HepG2 (cell line): ENCODE data around the gene POU2AF2. TPM values are rescaled to one million over a fixed set of nuclear protein-coding genes. Genes with fewer than 3 reads are reported as not detected.
A peak's percentile ranks its signal among the peaks of the same experiment; 100 is the strongest.

ENCODE experiments used
- ATAC-seq: fragments of 200-7000 bp; cut with Tn5 transposase; 3 replicates; pipeline ENCODE4 v1.9.1; 2020; ENCODE audit warnings: mild to moderate bottlenecking, moderate library complexity
- BruUV-seq: library from RNA; stranded (reverse); fragments of 400-500 nt; replicated peaks from 2 replicates; lab custom pipeline; 2021; lab: Mats Ljungman, UMichigan
- CTCF ChIA-PET: fragments of 300-600 bp; formaldehyde crosslinking; extraction: SDS; loops from one replicate; lab custom pipeline; 2021; ENCODE audit warnings: low total read pairs, inconsistent platforms, low intra/inter-chr PET ratio; lab: Yijun Ruan, JAX
- POLR2A ChIA-PET: fragments of 350-600 bp; sonication (Branson Sonifier 250); formaldehyde crosslinking; loops from one replicate; lab custom pipeline; 2020; ENCODE audit warnings: antibody characterized with exemption, inconsistent platforms; lab: Yijun Ruan, JAX
- DNase-seq: peaks from one replicate; pipeline ENCODE4 v3.0.0-alpha.2; 2015; ENCODE audit warnings: low spot score
- FAIRE-seq: peaks from 3 replicates; lab custom pipeline; 2011; peaks lifted over from hg19 to GRCh38; lab: Jason Lieb, UNC
- H2AFZ ChIP-seq: one replicate; pipeline ENCODE4 v1.6.1; 2011; ENCODE audit warnings: low read length, inconsistent platforms
- H3K27ac ChIP-seq: fragments of 300-600 bp; 3 replicates; pipeline ENCODE4 v1.8.0; 2011; ENCODE audit warnings: mixed run types, mild to moderate bottlenecking, mixed read lengths, low read length, inconsistent platforms; ENCODE audit not compliant: insufficient read depth; ENCODE audit errors: extremely low read length
- H3K27me3 ChIP-seq, 2 experiments: fragments of 200-600 bp in 1 of 2; 2 replicates in 1 of 2; 3 replicates in 1 of 2; pipeline versions ENCODE4 v1.6.0 to v1.8.0; 2011; ENCODE audit warnings: low read length in 2 of 2, mild to moderate bottlenecking in 2 of 2, moderate library complexity in 2 of 2, inconsistent platforms in 1 of 2; ENCODE audit not compliant: insufficient read depth in 2 of 2, control insufficient read depth in 1 of 2
- H3K36me3 ChIP-seq, 2 experiments: fragments of 200-600 bp in 1 of 2; replicated peaks in 1 of 2; 2 replicates in 1 of 2; 3 replicates in 1 of 2; pipeline versions ENCODE4 v1.5.1 to v1.8.0; 2011; ENCODE audit warnings: low read length in 2 of 2, inconsistent platforms in 1 of 2; ENCODE audit not compliant: insufficient read depth in 2 of 2, control insufficient read depth in 1 of 2
- H3K4me1 ChIP-seq: 2 replicates; pipeline ENCODE4 v1.5.1; 2012; ENCODE audit warnings: low read length, inconsistent platforms; ENCODE audit not compliant: insufficient read depth
- H3K4me2 ChIP-seq: 2 replicates; pipeline ENCODE4 v1.6.0; 2011; ENCODE audit warnings: low read depth, low read length, inconsistent platforms
- H3K4me3 ChIP-seq, 3 experiments: fragments of 200-600 bp in 1 of 3; sonication (generic), shearing (Covaris generic) in 1 of 3; replicated peaks in 1 of 3; 2 replicates each; pipeline ENCODE4 v1.5.1; 2011 to 2016; ENCODE audit warnings: low read length in 3 of 3, inconsistent platforms in 2 of 3, low read depth in 2 of 3, mild to moderate bottlenecking in 2 of 3, control low read depth in 1 of 3, mixed read lengths in 1 of 3; ENCODE audit not compliant: insufficient read depth in 1 of 3
- H3K79me2 ChIP-seq: one replicate; pipeline ENCODE4 v1.6.1; 2011; ENCODE audit warnings: low read length, inconsistent platforms; ENCODE audit not compliant: insufficient read depth
- H3K9ac ChIP-seq: 2 replicates; pipeline ENCODE4 v1.6.0; 2011; ENCODE audit warnings: mild to moderate bottlenecking, low read depth, low read length, inconsistent platforms; ENCODE audit not compliant: insufficient read depth
- H3K9me3 ChIP-seq: 2 replicates; pipeline ENCODE4 v1.5.1; 2012; ENCODE audit warnings: mild to moderate bottlenecking, low read length
- H4K20me1 ChIP-seq: 2 replicates; pipeline ENCODE4 v1.6.0; 2011; ENCODE audit warnings: inconsistent platforms, mild to moderate bottlenecking, low read length, moderate library complexity; ENCODE audit not compliant: insufficient read depth
- BCL6 ChIP-seq: IDR thresholded peaks from 2 replicates; pipeline ENCODE4 v1.6.1; 2016; ENCODE audit warnings: missing genetic modification reagents, missing compliant biosample characterization
- EP300 ChIP-seq, 3 experiments: sonication (generic) in 1 of 3; formaldehyde crosslinking in 1 of 3; IDR thresholded peaks; 2 replicates each; pipeline versions ENCODE4 v1.5.1 to v1.6.1; 2011 to 2020; ENCODE audit warnings: low read depth in 2 of 3, low read length in 2 of 3, borderline replicate concordance in 1 of 3, improper control_type of control experiment in 1 of 3, mild to moderate bottlenecking in 1 of 3, missing genetic modification reagents in 1 of 3, moderate library complexity in 1 of 3
- FOXA1 ChIP-seq, 2 experiments: fragments of 450-650 bp in 1 of 2; sonication (generic) in 1 of 2; formaldehyde crosslinking in 1 of 2; IDR thresholded peaks; 2 replicates each; pipeline versions ENCODE4 v1.4.0 to v1.6.1; 2016 to 2020; ENCODE audit warnings: missing genetic modification reagents in 1 of 2
- FOXP1 ChIP-seq, 2 experiments: fragments of 450-650 bp in 1 of 2; IDR thresholded peaks; 2 replicates each; pipeline ENCODE4 v1.6.1; 2017 to 2018; ENCODE audit warnings: antibody characterized with exemption in 1 of 2
- GATAD2A ChIP-seq: IDR thresholded peaks from 2 replicates; pipeline ENCODE4 v1.6.1; 2016
- JUN ChIP-seq: sonication (generic); formaldehyde crosslinking; IDR thresholded peaks from 2 replicates; pipeline ENCODE4 v1.4.0; 2020; ENCODE audit warnings: mild to moderate bottlenecking, missing genetic modification reagents
- MED1 ChIP-seq: sonication (generic); formaldehyde crosslinking; IDR thresholded peaks from 2 replicates; pipeline ENCODE4 v1.4.0; 2020; ENCODE audit warnings: missing genetic modification reagents
- NR2F2 ChIP-seq: IDR thresholded peaks from 2 replicates; pipeline ENCODE4 v1.6.1; 2012; ENCODE audit warnings: low read depth, inconsistent platforms, borderline replicate concordance
- PRMT3 ChIP-seq: sonication (generic); formaldehyde crosslinking; IDR thresholded peaks from 2 replicates; pipeline ENCODE4 v1.8.1; 2022; ENCODE audit warnings: low read depth, mild to moderate bottlenecking, moderate library complexity, missing genetic modification reagents, borderline replicate concordance
- SIN3A ChIP-seq: IDR thresholded peaks from 2 replicates; pipeline ENCODE4 v1.6.1; 2011; ENCODE audit warnings: low read depth, mild to moderate bottlenecking, control low read depth, low read length, borderline replicate concordance
- TCF12 ChIP-seq, 2 experiments: fragments of 450-650 bp in 1 of 2; sonication (generic) in 1 of 2; formaldehyde crosslinking in 1 of 2; IDR thresholded peaks; 2 replicates each; pipeline versions ENCODE4 v1.6.1 to v1.8.0; 2017 to 2022; ENCODE audit warnings: antibody characterized with exemption in 1 of 2, mild to moderate bottlenecking in 1 of 2, missing genetic modification reagents in 1 of 2, moderate library complexity in 1 of 2
- ZMAT5 ChIP-seq: sonication (generic); formaldehyde crosslinking; IDR thresholded peaks from 2 replicates; pipeline ENCODE4 v1.5.0; 2020; ENCODE audit warnings: mild to moderate bottlenecking, low read depth, missing genetic modification reagents, borderline replicate concordance
- ZNF12 ChIP-seq: sonication (generic); formaldehyde crosslinking; IDR thresholded peaks from 2 replicates; pipeline ENCODE4 v1.5.0; 2020; ENCODE audit warnings: missing genetic modification reagents
- ZNF609 ChIP-seq: sonication (generic); formaldehyde crosslinking; IDR thresholded peaks from 2 replicates; pipeline ENCODE4 v1.4.0; 2020; ENCODE audit warnings: mild to moderate bottlenecking, missing genetic modification reagents, borderline replicate concordance
- ZSCAN5A ChIP-seq: sonication (generic); formaldehyde crosslinking; IDR thresholded peaks from 2 replicates; pipeline ENCODE4 v1.8.0; 2022; ENCODE audit warnings: mild to moderate bottlenecking, missing genetic modification reagents, borderline replicate concordance
- WGBS: methylation state at CpG from one replicate; pipeline ENCODE4 v1.1.6; 2017; ENCODE audit warnings: low lambda C conversion rate; 5-methylcytosine and 5-hydroxymethylcytosine counted together
- in situ Hi-C: cut with HindIII; loops from 2 replicates; pipeline ENCODE4 v1.10.0; 2017; ENCODE audit warnings: low pct_unique_long_range_greater_than_20kb; ENCODE audit not compliant: extremely low pct_ligation_motif_present
- intact Hi-C: fragments of 100-400 bp; cut with micrococcal nuclease; formaldehyde crosslinking; loops from one replicate; pipeline ENCODE4 v1.10.0; 2022; ENCODE audit not compliant: unreplicated experiment
- polyA plus RNA-seq, 8 experiments: library from polyadenylated mRNA; depleted of rRNA in 3 of 8; stranded (reverse) in 7 of 8; unstranded in 1 of 8; fragments of >200 nt; fragmentation: Illumina TruSeq in 4 of 8; extraction: Trizol in 4 of 8; gene quantifications; 2 replicates each; pipeline versions ENCODE4 v1.2.1 to v1.2.3, GENCODE V29; 2011 to 2016; ENCODE audit warnings: low read depth in 4 of 8, missing spikeins in 1 of 8, mixed read lengths in 1 of 8; ENCODE audit not compliant: insufficient read depth in 1 of 8
- total RNA-seq, 5 experiments: library from RNA; depleted of rRNA; stranded (reverse); fragments of >200 nt; fragmentation: Illumina TruSeq; extraction: Trizol; gene quantifications; 2 replicates each; pipeline ENCODE4 v1.2.3, GENCODE V29; 2016; ENCODE audit warnings: low read depth in 1 of 5

Gene POU2AF2
- total and polyA plus RNA-seq, 2 of the 13 experiments (the other 11 are each of a cell fraction or from before 2014, with no cell fraction given) = 0.11 TPM; not detected in 1

GRCh38 chr11:111309215-111309915 is 63.8 kb downstream of the POU2AF2 start:
- intact Hi-C loops = loop anchor here (2.0 kb wide), 1 partner anchor 23 kb away; no protein-coding TSS in a partner anchor
- no TSS peak for BruUV-seq
- Histone ChIP-seq H3K9me3 (no peaks in the 10 kb centered on the region), H3K4me2 (0 out of 2 replicates have a peak overlapping the region, but pooled peaks have one; percentile 1), H4K20me1 (no peaks in the 10 kb centered on the region), H3K4me1 (peaks cover 70% of the 10 kb centered on the region), H3K36me3 (no peaks in the 10 kb centered on the region), H3K4me3 (no peak overlapping the region), H3K9ac (no peak overlapping the region), H2AFZ (no peak overlapping the region), H3K27me3 (no peaks in the 10 kb centered on the region), H3K79me2 (no peaks in the 10 kb centered on the region), H3K27ac (no peak overlapping the region)
- FAIRE-seq (no peak), ATAC-seq (peak; percentile 33), DNase-seq (no peak)
- in situ Hi-C loops = no loop called here
- POLR2A ChIA-PET = interaction anchor here (0.6 to 3.8 kb wide), 6 partner anchors 10 to 1975 kb away, joined by 3 to 11 read pairs (median 5); partner anchors contain the start of gene POU2AF3
- CTCF ChIA-PET = interaction anchor here (1.7 kb wide), 1 partner anchor 113 kb away, joined by 9 read pairs; no protein-coding TSS in a partner anchor
- 75% methylated on average over 5 of the region's 5 CpGs for WGBS
- TF ChIP-seq ZNF12 (CRISPR knock-in tag) = no peak
- 0 out of 2 replicates have a peak, but pooled peaks have one; percentile 38 for TF ChIP-seq NR2F2
- no peak for TF ChIP-seq SIN3A
- TF ChIP-seq MED1 (CRISPR knock-in tag) = no peak
- no peak for TF ChIP-seq ZSCAN5A (CRISPR knock-in tag)
- peak; percentile 77 for TF ChIP-seq BCL6
- no peak for TF ChIP-seq PRMT3 (CRISPR knock-in tag)
- TF ChIP-seq ZNF609 (CRISPR knock-in tag) = peak; percentile 81
- peak; percentile 53 for TF ChIP-seq GATAD2A (CRISPR knock-in tag)
- TF ChIP-seq FOXA1 (IDR thresholded peaks at IDR 0.05) = 0 out of 2 replicates have a peak, but pooled peaks have one; percentile 19
- TF ChIP-seq FOXA1 (CRISPR knock-in tag; IDR thresholded peaks at IDR 0.05) = peak; percentile 45; the same call in 1 of the 2 replicates
- 0 out of 2 replicates have a peak, but pooled peaks have one; percentile 26 for TF ChIP-seq JUN (CRISPR knock-in tag)
- TF ChIP-seq FOXP1 (IDR thresholded peaks at IDR 0.05) = no peak
- TF ChIP-seq FOXP1 (CRISPR knock-in tag; IDR thresholded peaks at IDR 0.05) = peak; percentile 38; the same call in 1 of the 2 replicates
- no peak for TF ChIP-seq TCF12 (IDR thresholded peaks at IDR 0.05)
- no peak for TF ChIP-seq TCF12 (CRISPR knock-in tag; IDR thresholded peaks at IDR 0.05)
- no peak for TF ChIP-seq ZMAT5
- TF ChIP-seq EP300 (IDR thresholded peaks at IDR 0.05; ENCODE audit: low read depth in 2 of 2, low read length in 2 of 2) = peak in 1 of 2 experiments; percentile 57; a peak in 2 of 4 replicates
- no peak for TF ChIP-seq EP300 (CRISPR knock-in tag; IDR thresholded peaks at IDR 0.05; ENCODE audit: borderline replicate concordance)
